HepG2 (cell line): ENCODE results near the gene PHKB. TPM values are rescaled to one million over a fixed set of nuclear protein-coding genes. Genes with fewer than 3 reads are reported as not detected.

ENCODE experiments used
- ATF4 ChIP-seq, 2 experiments: fragments of 450-650 bp in 1 of 2; sonication (generic) in 1 of 2; formaldehyde crosslinking; IDR thresholded peaks; 2 replicates each; pipeline versions ENCODE4 v1.5.0 to v1.8.0; 2020 to 2022; ENCODE audit warnings: mild to moderate bottlenecking in 1 of 2, missing genetic modification reagents in 1 of 2
- BATF2 ChIP-seq: sonication (generic); formaldehyde crosslinking; IDR thresholded peaks from 2 replicates; pipeline ENCODE4 v1.8.0; 2022; ENCODE audit warnings: mild to moderate bottlenecking, missing genetic modification reagents, moderate library complexity
- BCL6 ChIP-seq: IDR thresholded peaks from 2 replicates; pipeline ENCODE4 v1.6.1; 2016; ENCODE audit warnings: missing genetic modification reagents, missing compliant biosample characterization
- HMGXB4 ChIP-seq, 2 experiments: sonication (generic) in 1 of 2; formaldehyde crosslinking in 1 of 2; IDR thresholded peaks; 2 replicates each; pipeline versions ENCODE4 v1.4.0 to v1.6.1; 2018 to 2020; ENCODE audit warnings: missing genetic modification reagents in 2 of 2, borderline replicate concordance in 1 of 2, low read depth in 1 of 2, mild to moderate bottlenecking in 1 of 2, missing biosample characterization in 1 of 2
- MATR3 ChIP-seq: sonication (generic); formaldehyde crosslinking; IDR thresholded peaks from 2 replicates; pipeline ENCODE4 v1.4.0; 2020; ENCODE audit warnings: missing genetic modification reagents
- MLXIP ChIP-seq: sonication (generic); formaldehyde crosslinking; IDR thresholded peaks from 2 replicates; pipeline ENCODE4 v1.9.0; 2021; ENCODE audit warnings: missing genetic modification reagents, borderline replicate concordance
- MXD4 ChIP-seq: IDR thresholded peaks from 2 replicates; pipeline ENCODE4 v1.6.1; 2016; ENCODE audit warnings: mild to moderate bottlenecking, missing biosample characterization, missing genetic modification reagents
- NFYB ChIP-seq: sonication (generic); formaldehyde crosslinking; IDR thresholded peaks from 2 replicates; pipeline ENCODE4 v1.4.0; 2020; ENCODE audit warnings: missing genetic modification reagents
- POLR2A ChIP-seq, 2 experiments: IDR thresholded peaks; 2 replicates each; pipeline ENCODE4 v1.6.1; 2011; ENCODE audit warnings: low read depth in 2 of 2, low read length in 2 of 2, mild to moderate bottlenecking in 1 of 2, moderate library complexity in 1 of 2; ENCODE audit not compliant: insufficient read depth in 1 of 2
- PRDM4 ChIP-seq: sonication (generic); formaldehyde crosslinking; IDR thresholded peaks from 2 replicates; pipeline ENCODE4 v1.9.0; 2021; ENCODE audit warnings: missing genetic modification reagents, borderline replicate concordance
- RXRA ChIP-seq: sonication (generic); formaldehyde crosslinking; IDR thresholded peaks from 2 replicates; pipeline ENCODE4 v1.5.1; 2020; ENCODE audit warnings: missing genetic modification reagents
- SKI ChIP-seq: fragments of 450-650 bp; IDR thresholded peaks from one replicate; pipeline ENCODE4 v1.6.1; 2018; ENCODE audit warnings: mild to moderate bottlenecking; ENCODE audit not compliant: partially characterized antibody
- SNAI1 ChIP-seq: sonication (generic); formaldehyde crosslinking; IDR thresholded peaks from 2 replicates; pipeline ENCODE4 v1.5.0; 2020; ENCODE audit warnings: mild to moderate bottlenecking, missing genetic modification reagents, borderline replicate concordance
- SYNCRIP ChIP-seq: fragments of 200-400 bp; formaldehyde crosslinking; IDR thresholded peaks from 2 replicates; pipeline ENCODE4 v1.6.1; 2018; ENCODE audit warnings: mild to moderate bottlenecking, low read depth, low read length; ENCODE audit not compliant: insufficient read depth
- TFDP2 ChIP-seq: sonication (generic); formaldehyde crosslinking; IDR thresholded peaks from 2 replicates; pipeline ENCODE4 v1.4.0; 2020; ENCODE audit warnings: missing genetic modification reagents
- THAP7 ChIP-seq: sonication (generic); formaldehyde crosslinking; IDR thresholded peaks from 2 replicates; pipeline ENCODE4 v1.8.1; 2023; ENCODE audit warnings: mild to moderate bottlenecking, missing genetic modification reagents
- ZNF292 ChIP-seq: sonication (generic); formaldehyde crosslinking; IDR thresholded peaks from 2 replicates; pipeline ENCODE4 v1.8.1; 2022; ENCODE audit warnings: mild to moderate bottlenecking, low read depth, missing genetic modification reagents, borderline replicate concordance
- polyA plus RNA-seq, 8 experiments: library from polyadenylated mRNA; depleted of rRNA in 3 of 8; stranded (reverse) in 7 of 8; unstranded in 1 of 8; fragments of >200 nt; fragmentation: Illumina TruSeq in 4 of 8; extraction: Trizol in 4 of 8; gene quantifications; 2 replicates each; pipeline versions ENCODE4 v1.2.1 to v1.2.3, GENCODE V29; 2011 to 2016; ENCODE audit warnings: low read depth in 4 of 8, missing spikeins in 1 of 8, mixed read lengths in 1 of 8; ENCODE audit not compliant: insufficient read depth in 1 of 8
- total RNA-seq, 5 experiments: library from RNA; depleted of rRNA; stranded (reverse); fragments of >200 nt; fragmentation: Illumina TruSeq; extraction: Trizol; gene quantifications; 2 replicates each; pipeline ENCODE4 v1.2.3, GENCODE V29; 2016; ENCODE audit warnings: low read depth in 1 of 5

PHKB gene
- total and polyA plus RNA-seq, 2 of the 13 experiments (the other 11 are each of a cell fraction or from before 2014, with no cell fraction given): 66.0 to 80.8 TPM

- TF ChIP-seq MLXIP (CRISPR knock-in tag) (0 out of 2 replicates have a peak, but pooled peaks have one; percentile 44), NFYB (no peak), PRDM4 (CRISPR knock-in tag) (no peak), SYNCRIP (no peak), MXD4 (CRISPR knock-in tag) (no peak), HMGXB4 (CRISPR knock-in tag; IDR thresholded peaks at IDR 0.05; ENCODE audit: borderline replicate concordance in 1 of 2, low read depth in 1 of 2) (no peak), BCL6 (CRISPR knock-in tag) (0 out of 2 replicates have a peak, but pooled peaks have one; percentile 9), THAP7 (peak; percentile 7; the same call in 1 of the 2 replicates), TFDP2 (CRISPR knock-in tag) (no peak), SNAI1 (CRISPR knock-in tag) (no peak), BATF2 (CRISPR knock-in tag) (no peak), RXRA (CRISPR knock-in tag) (no peak), MATR3 (CRISPR knock-in tag) (no peak), POLR2A (IDR thresholded peaks at IDR 0.05; ENCODE audit: insufficient read depth in 1 of 2, low read depth in 2 of 2, low read length in 2 of 2) (peak in 1 of 2 experiments; percentile 68; a peak in 2 of 4 replicates), ZNF292 (CRISPR knock-in tag) (no peak; the same call in 1 of the 2 replicates), SKI (no peak), ATF4 (CRISPR knock-in tag; IDR thresholded peaks at IDR 0.05) (no peak)
Observed at GRCh38 chr16:47461598-47462266, 601 bp downstream of the PHKB start (continued).
